A549 (cell line): Measurements from ENCODE around the gene ADPRHL1.

Experiments
- CTCF ChIP-seq: fragments of >200 bp; sonication (Bioruptor Twin); formaldehyde crosslinking; IDR thresholded peaks from 3 replicates; pipeline ENCODE4 v1.5.1; 2016
- FOSL2 ChIP-seq, 2 experiments: fragments of 450-650 bp in 1 of 2; fragments of >200 bp in 1 of 2; sonication (Bioruptor Twin) in 1 of 2; formaldehyde crosslinking; IDR thresholded peaks; 2 replicates each; pipeline versions ENCODE4 v1.5.0 to v1.6.1; 2016 to 2020; ENCODE audit warnings: mild to moderate bottlenecking in 1 of 2, moderate library complexity in 1 of 2
- KDM1A ChIP-seq: fragments of 200-600 bp; sonication (generic); IDR thresholded peaks from 2 replicates; pipeline ENCODE4 v1.6.1; 2016; ENCODE audit warnings: low read depth, mild to moderate bottlenecking

GRCh38 chr13:113500530-113501265 is 47.4 kb upstream of the ADPRHL1 start:
- no peak for TF ChIP-seq CTCF
- TF ChIP-seq FOSL2 (IDR thresholded peaks at IDR 0.05): no peak
- TF ChIP-seq FOSL2 (CRISPR knock-in tag; IDR thresholded peaks at IDR 0.05): no peak
- no peak for TF ChIP-seq KDM1A
